Panc1 (cell line): Measurements from ENCODE around the gene SLC66A2. TPM values are rescaled to one million over a fixed set of nuclear protein-coding genes. Genes with fewer than 3 reads are reported as not detected.

Experiments used
- ATAC-seq: fragments of 200-7000 bp; cut with Tn5 transposase; 2 replicates; pipeline ENCODE4 v1.9.1; 2020; ENCODE audit warnings: mild to moderate bottlenecking, moderate library complexity
- BruUV-seq: library from RNA; stranded (reverse); fragments of 400-500 nt; replicated peaks from 2 replicates; lab custom pipeline; 2021; lab: Mats Ljungman, UMichigan
- CTCF ChIA-PET: fragments of 300-600 bp; sonication (Branson Sonifier 250); formaldehyde crosslinking; loops from one replicate; lab custom pipeline; 2022; ENCODE audit warnings: antibody characterized with exemption; lab: Charles Lee
- POLR2A ChIA-PET: fragments of 300-600 bp; sonication (Branson Sonifier 250); formaldehyde crosslinking; loops from one replicate; lab custom pipeline; 2022; ENCODE audit warnings: antibody characterized with exemption; lab: Charles Lee
- DNase-seq: peaks from one replicate; pipeline ENCODE4 v3.0.0-alpha.2; 2010; ENCODE audit warnings: low read depth, low spot score
- H3K27ac ChIP-seq: 2 replicates; pipeline ENCODE4 v1.5.1; 2011; ENCODE audit warnings: mild to moderate bottlenecking, low read length, inconsistent platforms
- H3K27me3 ChIP-seq: fragments of 200-500 bp; sonication (Bioruptor generic); 2 replicates; pipeline ENCODE4 v1.6.0; 2014; ENCODE audit warnings: low read length, inconsistent platforms; ENCODE audit not compliant: control insufficient read depth, insufficient read depth
- H3K36me3 ChIP-seq: fragments of 200-500 bp; sonication (Bioruptor generic); 2 replicates; pipeline ENCODE4 v1.5.1; 2014; ENCODE audit warnings: inconsistent platforms, mild to moderate bottlenecking, low read length, moderate library complexity; ENCODE audit not compliant: control insufficient read depth, insufficient read depth
- H3K4me1 ChIP-seq: 2 replicates; pipeline ENCODE4 v1.5.1; 2011; ENCODE audit warnings: inconsistent platforms, mild to moderate bottlenecking, low read length, moderate library complexity; ENCODE audit not compliant: control insufficient read depth, insufficient read depth
- H3K4me3 ChIP-seq, 2 experiments: 2 replicates each; pipeline ENCODE4 v1.5.1; 2011 to 2012; ENCODE audit warnings: low read depth in 2 of 2, low read length in 2 of 2, mild to moderate bottlenecking in 2 of 2, inconsistent platforms in 1 of 2, moderate library complexity in 1 of 2
- H3K9me3 ChIP-seq: fragments of 200-500 bp; sonication (Bioruptor generic); 2 replicates; pipeline ENCODE4 v1.5.1; 2014; ENCODE audit warnings: low read depth, mild to moderate bottlenecking, inconsistent platforms, low read length, moderate library complexity; ENCODE audit not compliant: control insufficient read depth, insufficient read depth
- POLR2AphosphoS5 ChIP-seq: IDR thresholded peaks from 2 replicates; pipeline ENCODE4 v1.6.1; 2012; ENCODE audit warnings: mild to moderate bottlenecking, low read depth, low read length, moderate library complexity
- SIN3A ChIP-seq: IDR thresholded peaks from 2 replicates; pipeline ENCODE4 v1.6.1; 2012; ENCODE audit warnings: low read depth, mild to moderate bottlenecking, low read length, moderate library complexity, borderline replicate concordance; ENCODE audit not compliant: insufficient read depth
- TCF7L2 ChIP-seq: IDR thresholded peaks from 2 replicates; pipeline ENCODE4 v1.6.1; 2011; ENCODE audit warnings: mild to moderate bottlenecking, low read depth, low read length, inconsistent platforms
- in situ Hi-C: cut with HindIII; loops from 2 replicates; pipeline ENCODE4 v1.10.0; 2016; ENCODE audit warnings: low sequenced_read_pairs, low pct_unique_long_range_greater_than_20kb
- intact Hi-C: fragments of 100-400 bp; cut with micrococcal nuclease; formaldehyde crosslinking; loops from one replicate; pipeline ENCODE4 v1.10.0; 2022; ENCODE audit not compliant: unreplicated experiment
- total RNA-seq: library from RNA; stranded (reverse); gene quantifications from one replicate; pipeline ENCODE4 v1.2.1, GENCODE V29; 2021; ENCODE audit not compliant: unreplicated experiment
- TF ChIP-seq, protein P1 (sequence below): fragments of 450-650 bp; IDR thresholded peaks from 2 replicates; pipeline ENCODE4 v1.5.1; 2017; ENCODE audit warnings: mild to moderate bottlenecking
- TF ChIP-seq, protein P2 (sequence below), 2 experiments: IDR thresholded peaks; 2 replicates each; pipeline ENCODE4 v1.6.1; 2011 to 2012; ENCODE audit warnings: low read depth in 2 of 2, control low read depth in 1 of 2, low read length in 1 of 2, mild to moderate bottlenecking in 1 of 2, moderate library complexity in 1 of 2; ENCODE audit not compliant: insufficient read depth in 1 of 2

The SLC66A2 gene
- total RNA-seq, 1 experiment from 2014 or later, result 92.5 TPM

DNA sequence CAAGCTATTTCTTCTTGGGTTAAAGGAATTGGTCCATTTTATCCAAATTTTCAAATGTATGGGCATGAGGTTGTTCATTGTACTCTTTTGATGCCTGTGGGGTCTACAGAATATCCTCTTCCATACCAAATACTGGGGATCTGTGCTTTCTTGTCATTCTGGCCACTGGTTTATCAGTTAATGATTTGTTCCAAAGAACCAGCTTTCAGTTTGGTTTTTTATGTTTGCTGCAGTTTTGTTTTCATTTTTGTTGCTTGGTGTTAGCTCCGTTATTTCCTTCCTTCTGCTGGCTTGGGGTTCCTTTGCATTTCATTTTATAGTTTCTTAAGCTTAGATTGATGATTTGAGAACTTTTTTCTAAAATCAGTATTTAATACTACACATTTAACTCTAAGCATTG lies 45.5 kb downstream of the SLC66A2 start:
- no TSS peak for BruUV-seq
- no peak for ATAC-seq
- Histone ChIP-seq H3K27ac (no peak overlapping the region), H3K9me3 (no peaks in the 10 kb centered on the region), H3K36me3 (no peaks in the 10 kb centered on the region), H3K4me3 (no peak overlapping the region), H3K27me3 (no peaks in the 10 kb centered on the region), H3K4me1 (no peaks in the 10 kb centered on the region)
- intact Hi-C loops (no loop called here), in situ Hi-C loops (no loop called here)
- TF ChIP-seq TCF7L2 (no peak), SIN3A (no peak), POLR2AphosphoS5 (no peak)
- TF ChIP-seq, protein P1, sequence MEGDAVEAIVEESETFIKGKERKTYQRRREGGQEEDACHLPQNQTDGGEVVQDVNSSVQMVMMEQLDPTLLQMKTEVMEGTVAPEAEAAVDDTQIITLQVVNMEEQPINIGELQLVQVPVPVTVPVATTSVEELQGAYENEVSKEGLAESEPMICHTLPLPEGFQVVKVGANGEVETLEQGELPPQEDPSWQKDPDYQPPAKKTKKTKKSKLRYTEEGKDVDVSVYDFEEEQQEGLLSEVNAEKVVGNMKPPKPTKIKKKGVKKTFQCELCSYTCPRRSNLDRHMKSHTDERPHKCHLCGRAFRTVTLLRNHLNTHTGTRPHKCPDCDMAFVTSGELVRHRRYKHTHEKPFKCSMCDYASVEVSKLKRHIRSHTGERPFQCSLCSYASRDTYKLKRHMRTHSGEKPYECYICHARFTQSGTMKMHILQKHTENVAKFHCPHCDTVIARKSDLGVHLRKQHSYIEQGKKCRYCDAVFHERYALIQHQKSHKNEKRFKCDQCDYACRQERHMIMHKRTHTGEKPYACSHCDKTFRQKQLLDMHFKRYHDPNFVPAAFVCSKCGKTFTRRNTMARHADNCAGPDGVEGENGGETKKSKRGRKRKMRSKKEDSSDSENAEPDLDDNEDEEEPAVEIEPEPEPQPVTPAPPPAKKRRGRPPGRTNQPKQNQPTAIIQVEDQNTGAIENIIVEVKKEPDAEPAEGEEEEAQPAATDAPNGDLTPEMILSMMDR, result no peak
- TF ChIP-seq, protein P2, sequence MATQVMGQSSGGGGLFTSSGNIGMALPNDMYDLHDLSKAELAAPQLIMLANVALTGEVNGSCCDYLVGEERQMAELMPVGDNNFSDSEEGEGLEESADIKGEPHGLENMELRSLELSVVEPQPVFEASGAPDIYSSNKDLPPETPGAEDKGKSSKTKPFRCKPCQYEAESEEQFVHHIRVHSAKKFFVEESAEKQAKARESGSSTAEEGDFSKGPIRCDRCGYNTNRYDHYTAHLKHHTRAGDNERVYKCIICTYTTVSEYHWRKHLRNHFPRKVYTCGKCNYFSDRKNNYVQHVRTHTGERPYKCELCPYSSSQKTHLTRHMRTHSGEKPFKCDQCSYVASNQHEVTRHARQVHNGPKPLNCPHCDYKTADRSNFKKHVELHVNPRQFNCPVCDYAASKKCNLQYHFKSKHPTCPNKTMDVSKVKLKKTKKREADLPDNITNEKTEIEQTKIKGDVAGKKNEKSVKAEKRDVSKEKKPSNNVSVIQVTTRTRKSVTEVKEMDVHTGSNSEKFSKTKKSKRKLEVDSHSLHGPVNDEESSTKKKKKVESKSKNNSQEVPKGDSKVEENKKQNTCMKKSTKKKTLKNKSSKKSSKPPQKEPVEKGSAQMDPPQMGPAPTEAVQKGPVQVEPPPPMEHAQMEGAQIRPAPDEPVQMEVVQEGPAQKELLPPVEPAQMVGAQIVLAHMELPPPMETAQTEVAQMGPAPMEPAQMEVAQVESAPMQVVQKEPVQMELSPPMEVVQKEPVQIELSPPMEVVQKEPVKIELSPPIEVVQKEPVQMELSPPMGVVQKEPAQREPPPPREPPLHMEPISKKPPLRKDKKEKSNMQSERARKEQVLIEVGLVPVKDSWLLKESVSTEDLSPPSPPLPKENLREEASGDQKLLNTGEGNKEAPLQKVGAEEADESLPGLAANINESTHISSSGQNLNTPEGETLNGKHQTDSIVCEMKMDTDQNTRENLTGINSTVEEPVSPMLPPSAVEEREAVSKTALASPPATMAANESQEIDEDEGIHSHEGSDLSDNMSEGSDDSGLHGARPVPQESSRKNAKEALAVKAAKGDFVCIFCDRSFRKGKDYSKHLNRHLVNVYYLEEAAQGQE (IDR thresholded peaks at IDR 0.05; ENCODE audit: insufficient read depth in 1 of 2, low read depth in 2 of 2, low read length in 1 of 2), result no peak
- POLR2A ChIA-PET, result interaction anchor here (0.6 kb wide), 1 partner anchor 206 kb away, joined by 4 read pairs; no protein-coding TSS in a partner anchor
- DNase-seq, result no peak
- CTCF ChIA-PET, result no interaction called here

DNA sequence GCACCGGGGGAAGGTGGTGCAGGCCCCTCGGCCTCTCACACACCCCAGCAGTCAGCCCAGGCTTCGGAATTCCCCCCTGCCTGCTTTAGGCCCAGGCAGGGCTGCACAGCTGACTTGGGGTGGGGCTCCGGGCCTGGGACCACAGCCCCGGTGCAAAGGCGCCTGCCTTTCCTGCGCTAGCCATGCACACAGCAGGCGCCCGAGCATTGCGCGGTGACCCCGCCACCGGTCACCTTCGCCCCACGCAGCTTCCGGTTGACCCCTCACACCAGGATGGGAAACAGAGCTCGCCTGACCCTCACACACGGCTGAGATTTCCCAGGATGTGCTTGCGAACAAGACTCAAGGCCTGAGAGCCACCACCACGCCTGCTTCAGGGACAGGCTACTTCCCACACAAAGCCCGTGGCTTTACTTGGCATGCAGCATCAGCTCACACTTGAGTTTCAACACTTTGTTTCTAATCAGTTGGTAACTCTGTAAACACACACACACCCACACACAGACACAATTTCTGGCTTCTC lies 46.0 kb downstream of the SLC66A2 start:
- no peak overlapping the region for H3K27ac ChIP-seq
- no peak for DNase-seq
- H3K27me3 ChIP-seq, result no peaks in the 10 kb centered on the region
- no TSS peak for BruUV-seq
- in situ Hi-C loops (no loop called here), intact Hi-C loops (no loop called here)
- no peaks in the 10 kb centered on the region for H3K9me3 ChIP-seq
- POLR2A ChIA-PET, result no interaction called here
- no peaks in the 10 kb centered on the region for H3K36me3 ChIP-seq
- CTCF ChIA-PET, result no interaction called here
- TF ChIP-seq SIN3A, result no peak
- no peak for TF ChIP-seq TCF7L2
- TF ChIP-seq, protein P2 (IDR thresholded peaks at IDR 0.05; ENCODE audit: insufficient read depth in 1 of 2, low read depth in 2 of 2, low read length in 1 of 2), result no peak
- no peak for TF ChIP-seq POLR2AphosphoS5
- TF ChIP-seq, protein P1, result no peak
- no peak for ATAC-seq
- no peak overlapping the region for H3K4me3 ChIP-seq
- no peaks in the 10 kb centered on the region for H3K4me1 ChIP-seq
